Measurements from ENCODE around the gene SPIRE1. TPM values are rescaled to one million over a fixed set of nuclear protein-coding genes. Genes with fewer than 3 reads are reported as not detected.

Gene SPIRE1
- polyA plus RNA-seq, 4 donors = 19.7 to 40.4 (median 33.1) TPM

DNA sequence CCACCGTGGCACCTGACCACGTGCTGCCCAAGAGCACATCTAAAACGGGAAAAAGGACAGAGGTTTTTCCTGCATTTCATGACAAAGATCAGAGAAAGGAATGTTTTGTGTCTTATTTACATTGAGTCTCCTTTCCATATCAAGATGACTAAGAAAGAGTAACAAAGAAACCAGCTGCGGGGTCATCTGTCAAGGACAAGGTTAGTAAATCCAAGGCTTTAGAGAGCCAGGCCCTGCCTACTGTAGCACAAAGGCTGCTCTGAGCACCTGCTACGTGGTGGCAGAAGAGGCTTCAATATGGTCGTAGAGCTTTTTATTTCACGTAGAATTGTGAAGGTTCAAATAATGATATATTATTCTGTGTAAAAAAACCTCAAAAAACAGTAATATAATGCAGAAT is 199.1 kb downstream of the SPIRE1 start:
- no peak for DNase-seq (ENCODE audit: low read depth in 4 of 4, low spot score in 3 of 4)

DNA sequence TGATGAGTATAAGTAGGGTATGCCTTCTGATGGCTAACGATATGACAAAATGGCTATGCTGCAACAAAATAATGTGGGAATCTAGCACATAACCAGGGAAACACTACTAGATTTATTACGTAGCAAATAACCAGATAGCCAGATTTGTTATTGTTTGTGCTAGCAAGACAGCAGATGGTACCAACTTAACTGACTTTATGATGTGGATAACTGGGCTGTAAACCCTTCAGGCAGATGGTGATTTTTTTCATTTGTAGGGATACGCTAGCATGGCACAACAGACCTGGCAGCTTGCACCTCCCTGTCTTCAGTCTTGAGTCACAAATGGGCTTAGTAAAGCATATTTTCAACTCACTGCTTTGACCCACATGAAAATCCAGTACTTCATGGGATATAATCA is 201.5 kb downstream of the SPIRE1 start:
- DNase-seq (ENCODE audit: low read depth in 4 of 4, low spot score in 3 of 4) = no peak

DNA sequence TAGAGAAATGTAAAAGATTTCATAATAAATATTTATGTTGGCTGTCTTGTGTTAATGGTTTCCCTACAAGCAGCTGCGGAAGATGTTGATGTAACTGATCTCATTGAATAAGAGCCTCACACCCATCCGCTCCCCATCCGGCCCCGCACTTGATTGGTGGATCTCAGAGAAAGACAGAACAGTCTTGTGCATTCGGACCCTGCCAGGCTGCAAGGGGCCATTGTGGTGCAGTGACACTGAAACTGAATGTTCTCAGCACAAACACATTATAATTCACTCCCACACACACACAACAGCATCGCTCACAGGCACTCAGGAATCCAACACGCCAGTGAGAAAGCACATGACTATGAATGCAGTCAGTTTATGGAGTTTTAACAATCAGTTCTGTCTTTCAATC is 202.4 kb downstream of the SPIRE1 start:
- peak in 2 of 4 donors; percentile 26 to 39 for DNase-seq (ENCODE audit: low read depth in 4 of 4, low spot score in 3 of 4)

DNA sequence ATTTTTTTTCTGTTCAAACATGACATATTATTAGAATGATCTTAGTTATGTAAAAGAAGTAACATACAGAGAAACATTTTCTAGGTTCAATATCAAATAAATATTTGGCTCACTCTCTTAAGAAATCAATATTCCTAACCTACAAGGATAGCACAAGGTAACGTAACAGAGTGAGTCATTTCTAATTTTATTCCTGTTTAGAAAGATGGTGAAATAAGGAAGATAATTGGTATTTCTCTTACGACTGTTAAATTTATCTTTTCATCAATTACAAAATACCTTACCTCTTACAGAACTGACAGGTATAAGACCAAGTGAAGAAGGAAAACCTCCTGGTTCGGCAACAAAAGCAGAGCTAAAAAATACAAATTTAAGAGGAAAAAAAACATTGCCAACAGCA is 205.1 kb downstream of the SPIRE1 start:
- no peak for DNase-seq (ENCODE audit: low read depth in 4 of 4, low spot score in 3 of 4)

- DNase-seq (ENCODE audit: low read depth in 4 of 4, low spot score in 3 of 4) = no peak
Measured at GRCh38 chr18:12451428-12451827, 206.5 kb downstream of the SPIRE1 start.

GRCh38 chr18:12449051-12449785 is 208.7 kb downstream of the SPIRE1 start:
- no peak for DNase-seq (ENCODE audit: low read depth in 4 of 4, low spot score in 3 of 4)

- no peak for DNase-seq (ENCODE audit: low read depth in 4 of 4, low spot score in 3 of 4)
Measured at GRCh38 chr18:12445554-12445953, 212.4 kb downstream of the SPIRE1 start.

DNA sequence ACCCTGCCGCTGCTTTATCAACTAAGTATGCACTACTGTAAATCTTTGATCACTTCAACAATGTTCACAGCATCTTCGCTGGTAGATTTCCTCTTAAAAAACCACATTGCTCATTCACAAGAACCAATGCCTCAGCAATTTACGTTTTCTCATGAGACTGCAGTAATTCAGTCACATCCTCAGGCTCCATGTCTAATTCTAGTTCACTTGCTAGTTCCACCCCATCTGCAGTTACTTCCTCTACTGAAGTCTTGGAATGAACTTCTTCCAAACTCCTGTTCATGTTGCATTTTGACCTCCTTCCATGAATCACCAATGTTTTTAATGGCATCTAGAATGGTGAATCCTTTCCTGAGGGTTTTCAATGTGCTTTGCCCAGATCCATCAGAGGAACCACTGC is 214.4 kb downstream of the SPIRE1 start:
- no peak for DNase-seq (ENCODE audit: low read depth in 4 of 4, low spot score in 3 of 4)

DNA sequence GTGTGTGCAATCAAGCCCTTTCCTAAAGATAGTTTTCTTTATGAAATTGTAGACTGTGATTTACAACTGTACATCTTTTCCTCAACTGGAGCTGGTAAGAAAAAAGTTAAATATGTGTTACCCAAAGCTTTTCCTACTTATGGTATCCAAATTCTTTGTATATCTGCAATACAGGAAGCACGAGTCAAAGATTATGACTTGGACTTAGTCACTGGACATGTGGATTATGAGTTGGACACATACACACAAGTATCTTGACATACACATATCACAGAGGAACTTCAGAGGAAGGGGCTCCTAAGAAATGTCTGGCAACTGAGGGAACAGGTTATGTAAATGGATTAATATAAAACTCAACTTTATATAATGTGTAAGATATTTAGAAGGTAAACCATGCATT is 215.0 kb downstream of the SPIRE1 start:
- no peak for DNase-seq (ENCODE audit: low read depth in 4 of 4, low spot score in 3 of 4)

DNA sequence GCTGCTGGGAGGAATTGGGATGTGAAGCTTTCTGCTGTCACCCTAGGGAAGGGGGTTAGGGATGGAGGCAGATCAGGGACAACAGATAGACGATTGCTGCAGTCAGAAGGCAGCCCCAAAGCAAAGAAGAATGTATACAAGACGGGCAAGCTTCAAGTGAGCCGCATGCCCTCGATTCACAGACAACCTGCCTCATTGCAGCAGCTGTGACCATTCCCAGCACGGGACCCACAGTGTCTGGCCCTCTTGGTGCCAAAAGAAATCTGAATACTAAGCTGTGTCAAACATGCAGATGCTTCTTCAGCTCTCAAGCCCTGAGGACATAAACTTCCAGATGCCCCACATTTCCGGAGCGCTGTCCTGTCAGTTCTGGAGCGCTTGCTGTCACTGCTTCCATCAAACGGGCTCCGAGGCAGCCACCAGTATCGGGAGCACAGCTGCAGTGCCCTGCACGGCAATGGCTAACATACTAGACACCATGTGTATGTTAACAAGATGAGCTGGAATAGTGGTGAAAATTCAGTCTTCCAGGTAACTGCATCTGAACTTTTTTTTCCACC is 216.4 kb downstream of the SPIRE1 start:
- no peak for DNase-seq (ENCODE audit: low read depth in 4 of 4, low spot score in 3 of 4)

- DNase-seq (ENCODE audit: low read depth in 4 of 4, low spot score in 3 of 4) = no peak
Measured at GRCh38 chr18:12438257-12438656, 219.7 kb downstream of the SPIRE1 start.

- DNase-seq (ENCODE audit: low read depth in 4 of 4, low spot score in 3 of 4) = no peak
Measured at GRCh38 chr18:12435867-12436266, 222.0 kb downstream of the SPIRE1 start.

DNA sequence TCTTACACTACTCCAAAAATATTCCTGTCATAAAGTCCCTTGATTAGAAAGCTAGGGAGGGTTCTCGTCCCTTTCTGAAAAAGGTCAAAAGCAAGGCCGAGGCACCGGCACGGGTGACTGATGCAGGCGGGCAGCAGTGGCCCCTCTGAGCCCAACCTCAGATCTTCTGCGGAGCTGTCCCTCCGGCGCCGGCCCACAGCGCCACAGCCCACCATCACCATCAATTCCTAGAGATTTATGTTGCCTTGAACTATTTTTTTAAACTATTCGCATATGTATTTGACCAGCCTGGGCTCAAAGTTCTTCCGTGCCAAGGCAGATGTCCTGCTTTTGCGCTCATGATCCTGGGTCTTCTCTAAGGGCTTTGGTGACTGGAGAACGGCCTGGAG is 223.4 kb downstream of the SPIRE1 start:
- DNase-seq (ENCODE audit: low read depth in 4 of 4, low spot score in 3 of 4) = no peak

- DNase-seq (ENCODE audit: low read depth in 4 of 4, low spot score in 3 of 4) = no peak
Measured at GRCh38 chr18:12433829-12434540, 223.9 kb downstream of the SPIRE1 start.

GRCh38 chr18:12432881-12433280 is 225.0 kb downstream of the SPIRE1 start:
- no peak for DNase-seq (ENCODE audit: low read depth in 4 of 4, low spot score in 3 of 4)

DNA sequence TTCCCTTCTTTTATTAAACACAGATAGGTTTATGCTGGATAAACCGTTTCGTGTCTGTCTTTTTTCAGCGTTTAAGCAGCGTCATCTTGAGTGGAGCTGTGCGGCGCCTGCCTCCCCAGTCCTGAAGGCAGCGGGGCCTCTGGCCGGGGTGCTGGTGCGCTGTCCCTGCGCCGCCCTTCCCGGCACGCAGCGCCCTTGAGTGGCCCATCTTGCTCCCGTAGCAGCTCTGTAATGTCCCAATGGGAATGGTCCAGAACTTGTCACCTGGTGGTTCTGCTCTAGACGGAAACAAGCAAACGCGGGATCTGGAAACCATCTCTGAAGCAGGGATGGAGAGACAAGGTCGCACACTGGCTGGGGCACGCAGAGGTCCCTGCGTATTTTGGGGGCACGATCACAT is 225.7 kb downstream of the SPIRE1 start:
- no peak for DNase-seq (ENCODE audit: low read depth in 4 of 4, low spot score in 3 of 4)

GRCh38 chr18:12431561-12431960 is 226.3 kb downstream of the SPIRE1 start:
- no peak for DNase-seq (ENCODE audit: low read depth in 4 of 4, low spot score in 3 of 4)

- DNase-seq (ENCODE audit: low read depth in 4 of 4, low spot score in 3 of 4) = no peak
Measured at GRCh38 chr18:12430137-12430990, 227.5 kb downstream of the SPIRE1 start.

DNA sequence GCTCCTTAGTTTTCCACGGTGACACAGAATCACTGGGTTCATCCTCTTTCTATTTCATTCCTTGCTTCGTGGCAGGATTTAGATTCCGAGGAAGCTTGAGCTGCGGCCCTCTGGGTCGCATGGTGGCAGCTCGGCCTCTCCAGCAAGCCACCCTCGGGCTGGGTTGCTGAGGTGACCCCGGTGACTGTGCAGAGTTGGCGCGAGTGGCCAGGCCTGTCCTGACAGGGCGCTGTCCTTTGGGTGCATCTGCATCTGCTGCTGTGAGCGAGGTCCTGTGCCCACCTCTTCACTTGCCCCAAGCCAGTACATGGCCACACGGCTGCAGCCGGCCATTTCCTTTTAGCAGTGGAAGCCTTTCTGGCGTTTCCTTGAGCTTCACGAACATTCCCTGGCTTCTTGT is 228.4 kb downstream of the SPIRE1 start:
- DNase-seq (ENCODE audit: low read depth in 4 of 4, low spot score in 3 of 4) = no peak

- DNase-seq (ENCODE audit: low read depth in 4 of 4, low spot score in 3 of 4) = no peak
Measured at GRCh38 chr18:12428923-12429322, 229.0 kb downstream of the SPIRE1 start.

GRCh38 chr18:12426924-12427323 is 231.0 kb downstream of the SPIRE1 start:
- DNase-seq (ENCODE audit: low read depth in 4 of 4, low spot score in 3 of 4) = no peak

Measured in left renal pelvis (tissue), 4 donors.